ENCODE measurements around the gene ZBTB24. TPM values are rescaled to one million over a fixed set of nuclear protein-coding genes. Genes with fewer than 3 reads are reported as not detected.

The ZBTB24 gene
- total RNA-seq, 1 donor from 2014 or later = 16.1 TPM

- DNase-seq (ENCODE audit: low read depth) = no peak
Measured at GRCh38 chr6:109451376-109451775, 31.6 kb downstream of the ZBTB24 start.

- no peak for DNase-seq (ENCODE audit: low read depth)
Measured at GRCh38 chr6:109450801-109451200, 32.2 kb downstream of the ZBTB24 start.

- DNase-seq (ENCODE audit: low read depth) = no peak
Measured at GRCh38 chr6:109449795-109450673, 33.0 kb downstream of the ZBTB24 start.

- DNase-seq (ENCODE audit: low read depth) = no peak
Measured at GRCh38 chr6:109449064-109449794, 33.8 kb downstream of the ZBTB24 start.

GRCh38 chr6:109448615-109449014 is 34.4 kb downstream of the ZBTB24 start:
- DNase-seq (ENCODE audit: low read depth) = no peak

- DNase-seq (ENCODE audit: low read depth) = no peak
Measured at GRCh38 chr6:109447878-109448555, 35.0 kb downstream of the ZBTB24 start.

GRCh38 chr6:109447087-109447486 is 35.9 kb downstream of the ZBTB24 start:
- DNase-seq (ENCODE audit: low read depth) = no peak

- DNase-seq (ENCODE audit: low read depth) = no peak
Measured at GRCh38 chr6:109446541-109446940, 36.5 kb downstream of the ZBTB24 start.

- DNase-seq (ENCODE audit: low read depth) = no peak
Measured at GRCh38 chr6:109446072-109446471, 36.9 kb downstream of the ZBTB24 start.

GRCh38 chr6:109445382-109445781 is 37.6 kb downstream of the ZBTB24 start:
- no peak for DNase-seq (ENCODE audit: low read depth)

GRCh38 chr6:109443425-109443950 is 39.5 kb downstream of the ZBTB24 start:
- DNase-seq (ENCODE audit: low read depth) = no peak

GRCh38 chr6:109442393-109442924 is 40.6 kb downstream of the ZBTB24 start:
- no peak for DNase-seq (ENCODE audit: low read depth)

- DNase-seq (ENCODE audit: low read depth) = peak; percentile 44
Measured at GRCh38 chr6:109441069-109441816, 41.8 kb downstream of the ZBTB24 start.

- DNase-seq (ENCODE audit: low read depth) = peak; percentile 59
Measured at GRCh38 chr6:109440331-109441068, 42.5 kb downstream of the ZBTB24 start, which contains the start of the genes PPIL6 and SMPD2. PPIL6 (minus strand) TSS chr6:109440628; CDS start chr6:109440590, 38 bp downstream. SMPD2 (plus strand) TSS chr6:109440724; CDS start chr6:109441122, 398 bp downstream.

GRCh38 chr6:109436041-109436440 is 47.0 kb downstream of the ZBTB24 start:
- DNase-seq (ENCODE audit: low read depth) = no peak

GRCh38 chr6:109434456-109434855 is 48.6 kb downstream of the ZBTB24 start:
- DNase-seq (ENCODE audit: low read depth) = peak; percentile 58

- DNase-seq (ENCODE audit: low read depth) = no peak
Measured at GRCh38 chr6:109429496-109429895, 53.5 kb downstream of the ZBTB24 start.

GRCh38 chr6:109428889-109429477 is 54.0 kb downstream of the ZBTB24 start:
- no peak for DNase-seq (ENCODE audit: low read depth)

- no peak for DNase-seq (ENCODE audit: low read depth)
Measured at GRCh38 chr6:109424946-109425345, 58.1 kb downstream of the ZBTB24 start.

GRCh38 chr6:109421184-109421583 is 61.8 kb downstream of the ZBTB24 start:
- no peak for DNase-seq (ENCODE audit: low read depth)
